GM12873 (cell line): ENCODE data around the gene SNED1.

Experiments used
- CTCF ChIP-seq: IDR thresholded peaks from 2 replicates; pipeline ENCODE4 v1.5.1; 2012; ENCODE audit warnings: low read depth, mild to moderate bottlenecking, moderate library complexity, low read length, control low read depth; ENCODE audit not compliant: insufficient read depth; ENCODE audit errors: missing control alignments

Gene SNED1

DNA sequence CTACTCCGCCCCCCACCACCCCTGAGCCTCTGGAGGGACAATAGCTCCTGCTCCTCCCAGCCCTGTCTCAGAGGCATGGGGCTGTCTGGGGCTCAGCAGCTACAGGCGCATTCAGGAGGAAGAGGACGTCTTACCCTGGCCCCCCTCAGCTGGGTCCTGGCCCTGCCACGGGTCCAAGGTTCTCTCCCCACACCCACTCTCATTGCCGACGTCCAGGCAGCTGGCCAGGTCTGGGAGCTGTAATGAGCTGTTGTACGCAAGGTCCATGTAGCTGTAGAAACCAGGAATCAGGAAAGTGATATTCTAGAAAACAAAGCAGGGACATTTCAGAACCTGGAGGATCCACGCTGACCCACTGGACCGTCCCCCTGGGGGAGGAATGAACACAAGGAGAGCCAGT, 137.3 kb downstream of the SNED1 start:
- no peak for TF ChIP-seq CTCF

GRCh38 chr2:241136191-241136590, 137.8 kb downstream of the SNED1 start:
- TF ChIP-seq CTCF = no peak

DNA sequence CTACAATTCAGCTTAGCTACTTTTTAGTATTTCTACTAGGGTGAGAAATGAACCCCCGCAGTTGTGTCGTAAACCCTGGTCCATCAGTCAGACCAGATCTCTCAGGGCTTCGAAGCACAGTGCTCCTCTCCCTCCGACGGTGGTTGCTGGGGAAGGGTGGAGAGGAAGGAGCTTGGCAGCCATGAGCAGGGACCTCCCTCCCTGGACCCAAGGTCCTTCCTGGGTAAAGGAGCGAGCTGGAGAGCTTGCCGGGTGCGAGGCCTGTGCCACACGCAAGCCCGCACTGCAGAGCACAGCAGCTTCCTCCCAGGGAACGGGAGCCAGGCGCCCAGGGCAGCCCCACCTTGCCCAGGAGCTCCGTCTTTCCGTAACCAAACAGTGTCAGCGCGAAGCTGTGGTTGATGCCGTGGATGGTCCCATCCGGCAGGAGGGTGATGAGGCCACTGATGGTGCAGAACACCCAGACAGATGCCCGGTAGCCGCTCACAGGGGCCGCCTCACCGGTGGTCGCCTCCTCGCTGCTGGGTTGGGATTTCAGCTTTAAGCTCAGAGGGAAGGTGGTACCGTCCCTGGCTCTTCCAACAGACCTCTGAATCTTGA, 138.3 kb downstream of the SNED1 start:
- TF ChIP-seq CTCF = no peak

DNA sequence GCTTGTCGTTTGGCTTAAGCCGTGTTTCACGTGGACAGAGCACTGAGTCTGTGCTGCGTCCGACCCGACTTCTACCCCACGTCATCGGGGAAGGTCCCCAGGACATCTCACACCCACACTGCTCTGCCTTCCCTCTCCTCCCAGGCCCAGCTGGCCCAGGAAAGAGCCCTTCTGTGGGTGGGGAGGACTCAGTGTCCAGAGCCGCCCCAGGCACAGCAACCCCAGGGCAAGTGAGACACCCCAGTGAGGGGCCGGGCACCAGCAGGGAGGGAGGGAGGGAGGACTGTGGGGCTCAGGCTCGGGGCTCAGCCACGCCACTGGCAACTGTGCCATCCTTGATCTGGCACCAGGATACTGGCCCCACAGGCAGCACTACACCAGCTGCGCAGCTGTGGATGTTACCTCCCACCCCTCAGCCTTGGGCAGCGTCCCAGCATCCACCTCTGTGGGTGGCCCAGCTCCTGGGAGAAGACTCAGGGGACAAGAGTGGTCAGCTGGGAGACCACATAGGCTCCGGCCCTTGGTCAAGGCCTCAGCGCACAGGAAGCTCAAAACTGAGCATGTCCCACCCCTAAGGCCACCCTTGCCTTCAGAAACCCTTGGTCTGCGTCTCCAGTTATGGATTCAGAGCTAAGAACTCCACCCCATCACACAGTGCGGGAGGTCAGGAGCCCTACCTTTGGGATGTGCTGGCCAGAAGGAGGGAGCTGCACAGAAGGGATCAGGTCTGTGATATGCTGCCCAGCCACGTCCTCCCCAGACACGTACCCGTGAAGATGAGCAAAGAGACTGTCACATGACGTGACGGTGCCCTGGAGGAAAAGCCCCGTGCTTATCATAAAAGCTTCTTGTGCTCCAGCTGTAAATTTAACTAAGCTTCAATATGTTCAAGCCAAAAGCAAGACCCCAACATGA, 139.1 kb downstream of the SNED1 start:
- no peak for TF ChIP-seq CTCF

DNA sequence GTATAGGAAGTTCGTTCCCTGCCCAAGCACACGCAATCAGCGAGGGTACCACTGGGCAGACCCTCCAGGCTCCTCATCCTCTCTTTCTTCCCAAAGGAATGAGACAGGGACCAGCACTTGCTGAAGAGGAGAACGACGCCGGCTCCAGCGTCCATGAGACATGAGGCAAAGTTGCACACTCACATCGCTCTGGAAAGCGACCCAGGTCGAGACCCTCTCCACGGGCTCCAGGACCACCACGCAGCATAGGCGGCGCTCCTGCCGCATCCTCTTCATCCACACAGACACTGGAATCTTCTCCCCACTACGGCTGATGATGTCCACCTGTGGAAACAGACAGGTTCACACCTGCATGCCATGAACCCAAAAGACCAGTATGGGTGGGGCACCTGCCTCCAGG, 140.1 kb downstream of the SNED1 start:
- no peak for TF ChIP-seq CTCF

GRCh38 chr2:241139531-241140444, 141.4 kb downstream of the SNED1 start:
- TF ChIP-seq CTCF = no peak

DNA sequence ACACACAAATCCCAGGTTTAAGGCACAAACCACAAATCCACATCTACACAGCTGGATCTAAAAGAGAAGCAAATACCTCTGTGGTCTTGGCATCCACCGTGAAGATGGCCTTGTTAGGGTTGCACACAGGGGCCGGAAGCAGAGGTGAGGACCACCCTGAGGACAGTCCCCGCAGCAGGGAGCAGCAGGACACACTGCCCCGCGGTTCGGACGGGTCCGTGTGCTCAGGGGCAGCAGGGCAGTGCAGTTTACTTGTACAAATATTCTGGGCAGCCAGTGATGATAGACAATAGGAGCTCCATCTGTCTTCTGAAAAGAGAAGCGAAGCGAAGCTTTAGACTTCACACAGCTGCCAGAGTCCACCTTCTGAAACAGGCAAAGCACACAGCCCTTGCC, 142.0 kb downstream of the SNED1 start:
- TF ChIP-seq CTCF = no peak
